KMS-11 (cell line): ENCODE measurements around the gene SLC25A13.

Source experiments
- H2AFZ ChIP-seq: fragments of 200-600 bp; sonication (generic); 2 replicates; pipeline ENCODE4 v1.6.1; 2016; ENCODE audit warnings: antibody characterized with exemption, mixed run types, low read depth
- H3K27ac ChIP-seq: fragments of 200-600 bp; sonication (generic); 2 replicates; pipeline ENCODE4 v1.6.1; 2016; ENCODE audit warnings: mild to moderate bottlenecking, mixed run types
- H3K27me3 ChIP-seq: fragments of 200-600 bp; sonication (generic); 2 replicates; pipeline ENCODE4 v1.6.1; 2017; ENCODE audit warnings: mild to moderate bottlenecking, low read depth, mixed run types, moderate library complexity; ENCODE audit not compliant: insufficient read depth
- H3K36me3 ChIP-seq: fragments of 200-600 bp; sonication (generic); 2 replicates; pipeline ENCODE4 v1.6.1; 2017; ENCODE audit warnings: mild to moderate bottlenecking, mixed run types; ENCODE audit not compliant: insufficient read depth
- H3K4me1 ChIP-seq: fragments of 200-600 bp; sonication (generic); 2 replicates; pipeline ENCODE4 v1.6.1; 2016; ENCODE audit warnings: mild to moderate bottlenecking, low read depth, mixed run types; ENCODE audit not compliant: poor library complexity, severe bottlenecking
- H3K4me2 ChIP-seq: fragments of 200-600 bp; sonication (generic); 2 replicates; pipeline ENCODE4 v1.7.0; 2016; ENCODE audit warnings: mild to moderate bottlenecking, mixed run types
- H3K4me3 ChIP-seq: fragments of 200-600 bp; sonication (generic); IDR thresholded peaks from 2 replicates; pipeline ENCODE4 v1.6.1; 2017; ENCODE audit warnings: low read depth, low read length, mixed read lengths; ENCODE audit not compliant: insufficient read depth
- H3K79me2 ChIP-seq: fragments of 200-600 bp; sonication (generic); 2 replicates; pipeline ENCODE4 v1.6.1; 2016; ENCODE audit warnings: low read depth, mixed run types; ENCODE audit not compliant: insufficient read depth
- H3K9ac ChIP-seq: fragments of 200-600 bp; sonication (generic); 2 replicates; pipeline ENCODE4 v1.6.1; 2016; ENCODE audit warnings: mild to moderate bottlenecking, mixed run types
- H4K20me1 ChIP-seq: fragments of 200-600 bp; sonication (generic); 2 replicates; pipeline ENCODE4 v1.6.1; 2016; ENCODE audit warnings: mild to moderate bottlenecking, mixed run types; ENCODE audit not compliant: insufficient read depth
- CTCF ChIP-seq: fragments of 200-600 bp; sonication (generic); conservative IDR thresholded peaks from 2 replicates; pipeline ENCODE4 v1.6.1; 2017; ENCODE audit warnings: low read depth, mild to moderate bottlenecking, antibody characterized with exemption, low read length, moderate library complexity, mixed read lengths

The SLC25A13 gene

GRCh38 chr7:96127746-96128145 is 194.2 kb downstream of the SLC25A13 start:
- Histone ChIP-seq H2AFZ (no peak overlapping the region), H3K4me1 (no peaks in the 10 kb centered on the region), H3K79me2 (no peaks in the 10 kb centered on the region), H4K20me1 (no peaks in the 10 kb centered on the region), H3K4me2 (no peak overlapping the region), H3K9ac (no peak overlapping the region), H3K27ac (no peak overlapping the region), H3K27me3 (no peaks in the 10 kb centered on the region), H3K4me3 (no peak overlapping the region), H3K36me3 (no peaks in the 10 kb centered on the region)
- no peak for TF ChIP-seq CTCF

- Histone ChIP-seq H4K20me1 (no peaks in the 10 kb centered on the region), H3K79me2 (no peaks in the 10 kb centered on the region), H3K27ac (no peak overlapping the region), H3K4me1 (no peaks in the 10 kb centered on the region), H3K4me3 (no peak overlapping the region), H3K4me2 (no peak overlapping the region), H3K27me3 (no peaks in the 10 kb centered on the region), H3K9ac (no peak overlapping the region), H2AFZ (no peak overlapping the region), H3K36me3 (no peaks in the 10 kb centered on the region)
- no peak for TF ChIP-seq CTCF
Observed at GRCh38 chr7:96126382-96126781, 195.5 kb downstream of the SLC25A13 start.

- TF ChIP-seq CTCF, result no peak
- Histone ChIP-seq H3K4me3 (no peak overlapping the region), H2AFZ (no peak overlapping the region), H3K9ac (no peak overlapping the region), H3K79me2 (no peaks in the 10 kb centered on the region), H4K20me1 (no peaks in the 10 kb centered on the region), H3K27ac (no peak overlapping the region), H3K4me2 (no peak overlapping the region), H3K27me3 (no peaks in the 10 kb centered on the region), H3K36me3 (no peaks in the 10 kb centered on the region), H3K4me1 (no peaks in the 10 kb centered on the region)
Observed at GRCh38 chr7:96122746-96123145, 199.2 kb downstream of the SLC25A13 start.

- H3K27ac ChIP-seq, result no peak overlapping the region
- H3K4me1 ChIP-seq, result no peaks in the 10 kb centered on the region
- no peak for TF ChIP-seq CTCF
Observed at GRCh38 chr7:96121752-96122151, 200.1 kb downstream of the SLC25A13 start.

More at GRCh38 chr7:96121752-96122151, 200.1 kb downstream of the SLC25A13 start:
- H3K9ac ChIP-seq, result no peak overlapping the region
- no peak overlapping the region for H3K4me2 ChIP-seq
- H3K36me3 ChIP-seq, result no peaks in the 10 kb centered on the region
- H3K4me3 ChIP-seq, result no peak overlapping the region
- no peaks in the 10 kb centered on the region for H3K27me3 ChIP-seq
- no peak overlapping the region for H2AFZ ChIP-seq
- no peaks in the 10 kb centered on the region for H3K79me2 ChIP-seq
- H4K20me1 ChIP-seq, result no peaks in the 10 kb centered on the region
